Psoas muscle (tissue), 8 donors: Measurements from ENCODE around the gene TTC17. TPM values are rescaled to one million over a fixed set of nuclear protein-coding genes. Genes with fewer than 3 reads are reported as not detected.

Experiments
- ATAC-seq, 4 donors: fragments of 200-7000 bp; cut with Tn5 transposase; one replicate each; pipeline ENCODE4 v1.9.1; 2020; ENCODE audit warnings: moderate library complexity in 3 of 4, mild to moderate bottlenecking in 2 of 4
- DNase-seq, 2 donors: peaks; one replicate each; pipeline ENCODE4 v3.0.0-alpha.2; 2020
- H3K27ac ChIP-seq: fragments of 200-600 bp; one replicate; pipeline ENCODE4 v1.8.0; 2022
- H3K27me3 ChIP-seq, 3 donors: fragments of 200-600 bp in 1 of 3; one replicate each; pipeline versions ENCODE4 v1.6.1 to v1.8.0; 2013 to 2022; ENCODE audit warnings: low read length in 2 of 3, mild to moderate bottlenecking in 2 of 3, moderate library complexity in 1 of 3; ENCODE audit not compliant: insufficient read depth in 3 of 3
- H3K36me3 ChIP-seq, 2 donors: fragments of 200-600 bp in 1 of 2; one replicate each; pipeline versions ENCODE4 v1.6.1 to v1.8.0; 2013 to 2022; ENCODE audit warnings: low read depth in 1 of 2, mild to moderate bottlenecking in 1 of 2, moderate library complexity in 1 of 2; ENCODE audit not compliant: insufficient read depth in 1 of 2
- H3K4me1 ChIP-seq: fragments of 200-600 bp; one replicate; pipeline ENCODE4 v1.8.0; 2022
- H3K4me3 ChIP-seq: fragments of 200-600 bp; one replicate; pipeline ENCODE4 v1.8.0; 2022; ENCODE audit warnings: mild to moderate bottlenecking
- H3K9me3 ChIP-seq: fragments of 200-600 bp; one replicate; pipeline ENCODE4 v1.8.0; 2022
- CTCF ChIP-seq: fragments of 200-600 bp; IDR thresholded peaks from one replicate; pipeline ENCODE4 v1.8.0; 2022; ENCODE audit warnings: antibody characterized with exemption
- whole genome bisulfite sequencing, 3 donors: extraction: QIAGEN DNeasy Blood & Tissue Kit; methylation state at CpG; one replicate each; pipeline versions ENCODE4 v1.1.6 to v1.1.7; 2013; 5-methylcytosine and 5-hydroxymethylcytosine counted together
- intact Hi-C, 2 donors: fragments of 100-400 bp; cut with DNase I; formaldehyde crosslinking; loops; one replicate each; pipeline versions ENCODE4 v1.11.0 to v1.14.2; 2022
- polyA plus RNA-seq, 3 donors: library from polyadenylated mRNA; stranded (reverse); fragments of 200-250 nt; gene quantifications; one replicate each; pipeline ENCODE4 v1.2.3, GENCODE V29; 2013
- total RNA-seq, 4 donors: library from RNA; stranded (reverse); fragmentation: NEBNext Ultra II Directional in 2 of 4; extraction: Animal tissue kit (Norgen Biotek cat#: 25700) in 2 of 4; gene quantifications; one replicate each; pipeline versions ENCODE4 v1.2.1 to v1.2.4, GENCODE V29; 2021 to 2023
- donor health status: healthy with polysubstance abuse.
- donor health status: DM: no; HTN: no; CAD: no; lungs with moderate emphysema.
- donor health status: Bipolar disorder and iron deficiency.
- donor health status: healthy.
- donor health status: DM: yes; HTN: yes; CAD: no.
- donor health status: DM: no; HTN: no; CAD: no.
- donor health status: DM: no; HTN: no; CAD: no.
- donor health status: DM: yes; HTN: yes; CAD: no.

Gene TTC17
- total and polyA plus RNA-seq, 7 donors = 17.9 to 33.3 (median 27.5) TPM

GRCh38 chr11:43356336-43356735, 2.4 kb upstream of the TTC17 start:
- Histone ChIP-seq H3K36me3 (no peaks in the 10 kb centered on the region), H3K4me1 (peaks cover 24% of the 10 kb centered on the region), H3K9me3 (no peaks in the 10 kb centered on the region), H3K27me3 (no peaks in the 10 kb centered on the region), H3K27ac (no peak overlapping the region), H3K4me3 (no peak overlapping the region)
- intact Hi-C loops = no loop called here
- no peak for TF ChIP-seq CTCF
- ATAC-seq = no peak
- DNase-seq = no peak

GRCh38 chr11:43358279-43358800, 380 bp upstream of the TTC17 start:
- DNase-seq (no peak), ATAC-seq (peak in 1 of 4 donors; percentile 28)

GRCh38 chr11:43359422-43359818, 700 bp downstream of the TTC17 start:
- no peak for TF ChIP-seq CTCF
- intact Hi-C loops = no loop called here
- H3K4me1 ChIP-seq = peaks cover 28% of the 10 kb centered on the region
- no peaks in the 10 kb centered on the region for H3K27me3 ChIP-seq
- 0% methylated on average over 14 of the region's 14 CpGs for WGBS, 3 donors
- peak overlapping the region; percentile 97 for H3K27ac ChIP-seq
- no peaks in the 10 kb centered on the region for H3K9me3 ChIP-seq
- ATAC-seq (peak; percentile 33 to 56 (median 42)), DNase-seq (no peak)
- H3K36me3 ChIP-seq = peaks cover 0 to 4% of the 10 kb centered on the region in 2 donors
- H3K4me3 ChIP-seq = peak overlapping the region; percentile 98

More at GRCh38 chr11:43358279-43358800, 380 bp upstream of the TTC17 start:
- intact Hi-C loops = no loop called here
- H3K4me3 ChIP-seq = peak overlapping the region; percentile 98
- no peaks in the 10 kb centered on the region for H3K9me3 ChIP-seq
- no peak for TF ChIP-seq CTCF
- peaks cover 28% of the 10 kb centered on the region for H3K4me1 ChIP-seq
- peak overlapping the region; percentile 97 for H3K27ac ChIP-seq
- H3K27me3 ChIP-seq = no peaks in the 10 kb centered on the region
- WGBS, 3 donors = 3 to 6% (median 3%) methylated on average over 16 of the region's 16 CpGs
- no peaks in the 10 kb centered on the region for H3K36me3 ChIP-seq

DNA sequence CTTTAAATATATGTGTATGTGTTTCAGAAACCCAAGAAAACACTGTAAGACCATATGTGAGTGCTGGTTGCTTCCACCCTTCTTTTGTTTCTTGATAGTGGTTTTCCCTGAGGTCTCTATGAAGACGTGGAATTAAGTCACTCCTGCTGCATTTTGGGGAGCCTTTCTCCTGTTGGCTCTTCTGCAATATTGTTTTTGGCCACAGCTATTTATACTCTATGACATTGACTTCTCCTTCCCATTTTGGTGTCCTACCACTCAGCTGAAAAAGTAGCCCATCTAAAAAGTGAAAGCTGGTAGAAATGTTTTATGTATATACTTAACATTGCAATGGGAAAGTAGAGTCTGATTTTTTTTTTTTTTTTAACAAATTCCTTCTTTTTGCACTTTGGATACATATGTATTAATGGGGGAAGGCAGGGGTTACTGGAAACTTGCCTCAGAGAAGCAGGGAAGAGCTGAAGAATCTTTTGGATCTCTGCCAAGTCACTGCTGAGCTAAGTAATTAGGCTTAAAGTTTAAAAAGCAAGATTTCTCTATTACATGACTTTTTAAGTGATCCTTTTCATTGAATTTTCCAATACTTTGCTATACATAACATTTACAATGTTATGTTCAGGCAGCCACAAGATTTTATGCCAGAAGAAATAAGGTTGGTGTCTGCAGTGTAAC, 1.8 kb downstream of the TTC17 start:
- peaks cover 28% of the 10 kb centered on the region for H3K4me1 ChIP-seq
- WGBS, 3 donors = 20 to 31% (median 23%) methylated on average over 1 of the region's 1 CpG
- H3K4me3 ChIP-seq = peak overlapping the region; percentile 98
- H3K9me3 ChIP-seq = no peaks in the 10 kb centered on the region
- peaks cover 0 to 15% of the 10 kb centered on the region in 2 donors for H3K36me3 ChIP-seq
- H3K27me3 ChIP-seq = no peaks in the 10 kb centered on the region
- no peak for DNase-seq
- no peak for ATAC-seq
- intact Hi-C loops = no loop called here
- no peak for TF ChIP-seq CTCF
- H3K27ac ChIP-seq = no peak overlapping the region
